Right hindlimb (tissue), 1 donor: ENCODE data around the gene PSD.
"Not testable (repeated sequence)": the region's sequence is repeated elsewhere in the genome, so short reads cannot be mapped to it uniquely, and the experiment has no call there.

ENCODE experiments used
- DNase-seq: peaks from one replicate; pipeline ENCODE4 v3.0.0-alpha.2; 2018

Gene PSD

GRCh38 chr10:102418622-102419268 lies at the start of gene PSD:
PSD (minus strand) TSS chr10:102418785; CDS start chr10:102417038, 1,747 bp downstream.
- no peak for DNase-seq

GRCh38 chr10:102467971-102468438 lies 49.4 kb upstream of the PSD start:
- no peak for DNase-seq

DNA sequence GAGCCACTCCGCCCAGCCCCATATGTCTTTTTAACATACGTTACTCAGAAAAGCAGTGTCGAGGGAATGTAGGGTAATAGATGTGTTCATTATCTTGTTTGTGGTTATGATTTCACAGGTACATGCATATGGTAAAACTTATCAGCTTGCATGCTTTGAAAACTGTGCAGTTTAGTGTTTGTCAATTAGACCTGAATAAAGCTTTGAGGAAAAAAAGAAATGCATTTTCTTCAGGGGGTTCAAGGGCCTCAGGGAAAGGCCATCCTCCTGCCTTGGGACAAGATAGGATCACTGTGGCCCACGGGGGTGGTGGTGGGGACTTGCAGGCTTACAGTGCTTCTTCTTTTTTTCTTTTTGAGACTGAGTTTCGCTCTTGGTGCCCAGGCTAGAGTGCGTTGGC lies 48.7 kb upstream of the PSD start:
- DNase-seq, result no peak

- no peak for DNase-seq
These were observed 46.9 kb upstream of the PSD start for GRCh38 chr10:102465466-102465865.

DNA sequence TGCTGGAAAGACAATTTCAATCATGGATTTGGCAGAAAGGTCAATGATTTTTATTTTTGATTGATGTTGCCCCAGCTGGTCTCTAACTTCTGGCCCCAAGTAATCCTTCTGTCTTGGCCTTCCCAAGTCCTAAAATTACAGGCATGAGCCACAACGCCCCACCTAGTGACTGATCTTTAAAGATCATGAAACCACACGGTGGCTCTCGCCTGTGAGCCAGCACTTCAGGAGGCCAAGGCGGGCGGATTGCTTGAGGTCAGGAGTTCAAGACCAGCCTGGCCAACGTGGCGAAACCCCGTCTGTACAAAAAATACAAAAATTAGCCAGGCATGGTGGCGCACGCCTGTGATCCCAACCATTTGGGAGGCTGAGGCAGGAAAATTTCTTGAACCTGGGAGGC lies 45.4 kb upstream of the PSD start:
- DNase-seq, result no peak

DNA sequence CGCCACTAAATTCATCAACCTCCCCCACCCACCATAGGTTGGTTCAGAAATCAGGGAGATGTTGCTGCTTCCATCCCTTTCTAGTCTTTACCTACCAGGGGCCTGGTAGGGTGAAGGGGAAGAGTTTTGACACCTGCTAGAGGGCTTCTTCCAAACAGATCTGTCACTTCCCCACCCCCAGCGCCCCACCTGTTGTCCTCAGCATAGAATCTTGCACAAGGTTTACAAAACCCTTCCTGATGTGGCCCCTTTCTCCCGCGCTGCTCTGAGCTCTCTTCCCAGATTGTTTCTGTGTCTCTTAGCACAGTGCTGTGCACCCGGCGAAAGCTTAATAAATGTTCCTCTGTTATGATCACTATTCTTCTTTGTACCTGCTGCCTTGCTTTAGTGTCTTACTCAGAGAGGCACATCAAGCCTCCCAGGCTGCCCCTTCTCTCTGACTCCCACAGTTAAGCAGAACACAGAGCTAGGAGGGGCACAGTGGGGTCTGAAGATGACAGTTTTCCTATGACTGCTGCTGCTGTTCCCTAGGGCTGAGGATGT lies 44.0 kb upstream of the PSD start:
- no peak for DNase-seq

GRCh38 chr10:102461187-102462054 lies 42.8 kb upstream of the PSD start:
- DNase-seq, result peak; percentile 87

DNA sequence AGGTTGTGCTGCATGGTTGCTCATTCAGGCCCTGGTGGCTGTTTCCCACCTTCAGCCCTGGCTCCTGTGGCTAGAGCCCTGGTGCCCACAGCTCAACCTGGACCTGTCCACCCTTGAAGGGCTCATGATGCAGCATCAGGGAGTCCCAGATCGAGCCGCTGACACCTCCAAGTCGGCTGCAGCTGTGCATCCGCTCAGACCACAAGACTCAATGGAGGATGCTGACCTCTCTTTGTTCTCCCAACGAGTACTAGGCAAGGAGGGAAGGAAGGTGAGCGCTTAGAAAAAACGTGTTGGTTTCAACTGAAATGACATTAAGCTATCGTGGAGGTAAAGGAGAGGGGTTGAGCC lies 42.2 kb upstream of the PSD start:
- DNase-seq, result no peak

GRCh38 chr10:102458656-102459055 lies 40.1 kb upstream of the PSD start:
- no peak for DNase-seq

- no peak for DNase-seq
These were observed 39.1 kb upstream of the PSD start for GRCh38 chr10:102457591-102458150.

GRCh38 chr10:102455893-102456471 lies 37.4 kb upstream of the PSD start:
- DNase-seq, result no peak

DNA sequence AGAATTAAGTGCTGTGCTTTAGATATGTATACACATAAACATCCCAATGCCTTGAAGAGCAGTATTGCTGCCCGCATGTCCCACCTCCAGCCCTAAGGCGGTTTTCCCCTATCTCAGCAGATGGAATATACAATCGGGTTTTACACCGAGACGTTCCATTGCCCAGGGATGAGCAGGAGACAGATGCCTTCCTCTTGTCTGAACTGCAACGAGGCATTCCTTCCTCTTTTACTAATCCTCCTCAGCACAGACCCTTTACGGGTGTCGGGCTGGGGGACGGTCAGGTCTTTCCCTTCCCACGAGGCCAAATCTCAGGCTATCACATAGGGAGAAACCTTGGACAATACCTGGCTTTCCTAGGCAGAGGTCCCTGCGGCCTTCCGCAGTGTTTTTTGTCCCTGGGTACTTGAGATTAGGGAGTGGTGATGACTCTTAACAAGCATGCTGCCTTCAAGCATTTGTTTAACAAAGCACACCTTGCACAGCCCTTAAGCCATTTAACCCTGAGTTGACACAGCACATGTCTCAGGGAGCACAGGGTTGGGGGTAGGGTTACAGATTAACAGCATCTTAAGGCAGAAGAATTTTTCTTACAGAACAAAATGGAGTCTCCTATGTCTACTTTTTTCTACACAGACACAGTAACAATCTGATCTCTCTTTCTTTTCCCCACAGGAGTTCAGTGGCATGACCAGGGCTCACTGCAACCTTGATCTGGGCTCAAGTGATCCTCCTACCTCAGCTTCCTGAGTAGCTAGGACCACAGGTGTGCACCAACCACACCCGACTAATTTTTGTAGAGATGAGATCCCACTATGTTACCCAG lies 36.3 kb upstream of the PSD start:
- not testable (repeated sequence) for DNase-seq

GRCh38 chr10:102453502-102453901 lies 34.9 kb upstream of the PSD start:
- DNase-seq, result no peak

DNA sequence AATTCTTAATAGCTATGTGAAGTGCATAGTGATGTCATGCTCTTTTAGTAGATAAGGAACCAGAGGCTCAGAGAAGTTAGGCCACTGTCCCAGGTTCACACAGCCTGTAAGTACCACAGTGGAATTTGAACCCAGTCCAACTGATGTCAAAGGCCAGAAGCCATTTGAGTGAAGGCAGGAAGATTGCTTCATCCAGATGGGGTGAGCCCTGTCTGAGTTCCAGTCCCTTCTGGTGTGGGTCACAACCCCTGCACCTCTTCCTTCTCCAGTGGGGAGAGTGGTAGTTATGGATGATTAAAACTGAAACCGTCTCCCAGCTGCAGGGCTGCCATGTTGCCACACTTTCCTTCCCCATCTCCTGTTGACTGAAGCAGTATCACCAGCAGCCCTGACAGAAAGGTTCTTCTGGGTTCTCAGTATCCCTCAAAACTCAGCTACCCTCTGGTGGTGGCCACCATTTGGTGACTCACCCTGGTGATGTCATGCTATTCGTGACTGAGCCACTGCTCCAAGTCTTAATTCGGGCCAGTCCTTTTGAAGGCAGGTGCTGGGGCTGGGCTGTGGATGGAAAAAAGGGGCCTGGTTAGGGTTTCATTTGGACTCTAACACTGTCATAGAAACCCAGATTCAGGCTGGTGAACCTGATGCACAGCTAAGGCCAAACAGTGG lies 34.2 kb upstream of the PSD start:
- no peak for DNase-seq

DNA sequence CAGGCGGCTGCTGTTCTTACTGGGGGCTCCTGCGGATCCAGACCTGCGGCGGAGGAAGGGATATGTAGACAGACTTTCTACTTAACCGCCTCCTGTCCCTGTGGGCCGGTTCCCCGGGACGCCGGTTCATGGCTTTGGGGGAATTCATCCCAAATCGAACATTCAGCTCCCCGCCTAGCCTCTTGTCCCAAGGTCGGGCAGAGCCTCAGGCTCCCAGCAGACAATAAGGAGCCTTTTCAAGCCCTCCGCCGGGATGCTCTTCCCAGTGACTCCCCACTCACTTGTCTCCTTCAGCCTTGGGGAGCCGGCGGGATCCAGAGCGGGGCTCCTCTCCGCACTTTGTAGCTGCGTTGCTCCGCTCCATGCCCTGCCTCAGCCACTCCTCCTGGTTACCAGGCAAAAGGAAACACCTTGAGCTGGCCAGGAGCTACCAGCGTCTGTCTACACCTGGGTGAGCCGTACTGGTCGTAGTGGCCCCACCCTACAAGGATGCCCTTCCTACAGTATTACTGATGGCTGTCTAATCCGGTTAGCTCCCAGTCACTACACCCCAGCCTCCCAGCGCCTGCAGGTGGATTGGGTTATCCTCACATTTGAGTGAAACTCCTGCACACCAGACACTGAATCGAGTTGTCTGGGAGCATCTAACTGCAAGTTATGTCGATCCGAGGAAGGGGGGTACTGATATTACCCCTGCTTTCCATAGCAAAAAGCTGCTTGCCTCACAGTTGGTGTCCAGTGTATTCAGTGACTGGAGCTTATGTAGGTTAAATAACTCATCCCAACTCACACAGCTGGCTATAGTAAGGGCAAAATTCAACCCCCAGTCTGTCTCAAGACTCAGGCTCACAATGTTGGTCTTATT lies 32.8 kb upstream of the PSD start, which contains the start of gene C10orf95:
C10orf95 (minus strand) TSS at position 439 of the 865 bp plus-strand sequence. CDS start 450 bp downstream, outside the sequence.
- DNase-seq, result no peak

GRCh38 chr10:102450374-102451104 lies 32.0 kb upstream of the PSD start:
- DNase-seq, result peak; percentile 89

- no peak for DNase-seq
These were observed 31.5 kb upstream of the PSD start for GRCh38 chr10:102450124-102450373.

DNA sequence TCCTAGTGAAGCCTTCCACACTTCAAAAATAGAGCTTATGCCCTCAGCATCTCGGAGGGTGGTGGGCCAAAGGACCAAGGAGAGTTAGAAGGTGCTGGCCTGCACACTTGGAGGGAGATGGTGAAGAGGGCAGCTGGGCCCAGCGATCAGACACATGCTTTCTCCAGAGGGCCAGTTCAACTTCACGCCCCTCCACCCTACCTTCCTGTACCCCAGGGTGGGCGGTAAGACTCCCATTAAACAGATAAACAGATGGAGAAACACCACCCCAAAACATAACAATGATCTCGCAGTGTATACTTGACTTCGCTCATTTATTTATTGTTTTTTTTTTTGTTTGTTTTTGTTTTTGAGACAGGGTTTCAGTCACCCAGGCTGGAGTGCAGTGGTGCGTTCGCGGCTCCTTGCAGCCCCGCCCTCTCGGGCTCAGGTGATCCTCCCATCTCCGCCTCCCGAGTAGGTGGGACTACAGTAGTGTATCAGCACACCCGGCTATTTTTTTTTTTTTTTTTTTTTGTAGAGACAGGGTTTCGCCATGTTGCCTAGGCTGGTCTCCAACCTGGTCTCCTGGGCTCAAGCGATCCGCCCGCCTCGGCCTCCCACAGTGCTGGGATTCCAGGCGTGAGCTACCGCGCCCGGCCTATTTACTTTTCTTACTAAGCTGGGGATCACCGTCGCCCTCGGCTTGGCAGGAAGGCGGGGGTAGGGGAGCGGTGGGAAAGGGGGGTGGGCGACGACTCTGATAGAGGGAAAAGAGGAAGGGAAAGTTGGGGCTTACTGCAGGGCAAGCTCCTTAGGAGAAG lies 30.9 kb upstream of the PSD start:
- DNase-seq, result peak; percentile 51

- DNase-seq, result no peak
These were observed 26.3 kb upstream of the PSD start for GRCh38 chr10:102444851-102445250.
